Trophoblast cell (in vitro differentiated cells and primary cell): ENCODE measurements around the gene FGF1.

Experiments used
- DNase-seq, 2 donors: peaks; one replicate each; pipeline ENCODE4 v3.0.0-alpha.2; 2016
- H2AFZ ChIP-seq: 2 replicates; pipeline ENCODE4 v1.6.1; 2013; ENCODE audit warnings: low read length, moderate library complexity, mild to moderate bottlenecking; ENCODE audit not compliant: insufficient read depth, poor library complexity
- H2AK5ac ChIP-seq: 2 replicates; pipeline ENCODE4 v1.6.1; 2013; ENCODE audit warnings: mild to moderate bottlenecking, low read length
- H2BK120ac ChIP-seq: 2 replicates; pipeline ENCODE4 v1.6.1; 2013; ENCODE audit warnings: low read length, mild to moderate bottlenecking, moderate library complexity; ENCODE audit not compliant: insufficient read depth, poor library complexity
- H2BK12ac ChIP-seq: 2 replicates; pipeline ENCODE4 v1.6.1; 2013; ENCODE audit warnings: mild to moderate bottlenecking, low read length, moderate library complexity
- H2BK5ac ChIP-seq: 2 replicates; pipeline ENCODE4 v1.6.1; 2013; ENCODE audit warnings: low read length, low read depth, moderate library complexity, mild to moderate bottlenecking; ENCODE audit not compliant: poor library complexity
- H3K14ac ChIP-seq: 2 replicates; pipeline ENCODE4 v1.6.1; 2013; ENCODE audit warnings: mild to moderate bottlenecking, low read length
- H3K18ac ChIP-seq: 2 replicates; pipeline ENCODE4 v1.6.1; 2013; ENCODE audit warnings: mild to moderate bottlenecking, low read length
- H3K23ac ChIP-seq: 2 replicates; pipeline ENCODE4 v1.6.1; 2013; ENCODE audit warnings: low read length
- H3K27ac ChIP-seq: 2 replicates; pipeline ENCODE4 v1.5.1; 2013; ENCODE audit warnings: low read depth, mild to moderate bottlenecking, inconsistent platforms, low read length, moderate library complexity
- H3K27me3 ChIP-seq: 2 replicates; pipeline ENCODE4 v1.6.1; 2013; ENCODE audit warnings: inconsistent platforms, mild to moderate bottlenecking, low read length, moderate library complexity; ENCODE audit not compliant: insufficient read depth
- H3K36me3 ChIP-seq, 2 experiments: 1 replicate in 1 of 2; 2 replicates in 1 of 2; pipeline ENCODE4 v1.6.1; 2013; ENCODE audit warnings: low read length in 2 of 2, mild to moderate bottlenecking in 2 of 2, moderate library complexity in 1 of 2; ENCODE audit not compliant: insufficient read depth in 2 of 2, control insufficient read depth in 1 of 2
- H3K4ac ChIP-seq: 2 replicates; pipeline ENCODE4 v1.6.1; 2013; ENCODE audit warnings: low read depth, mild to moderate bottlenecking, low read length, moderate library complexity
- H3K4me1 ChIP-seq, 2 experiments: 1 replicate in 1 of 2; 2 replicates in 1 of 2; pipeline ENCODE4 v1.6.1; 2013; ENCODE audit warnings: low read length in 2 of 2, mild to moderate bottlenecking in 2 of 2, moderate library complexity in 1 of 2; ENCODE audit not compliant: insufficient read depth in 2 of 2, control insufficient read depth in 1 of 2
- H3K4me2 ChIP-seq: 2 replicates; pipeline ENCODE4 v1.6.1; 2013; ENCODE audit warnings: inconsistent platforms, mild to moderate bottlenecking, low read length, moderate library complexity
- H3K4me3 ChIP-seq: 2 replicates; pipeline ENCODE4 v1.5.1; 2013; ENCODE audit warnings: mild to moderate bottlenecking, low read depth, low read length, inconsistent platforms
- H3K79me1 ChIP-seq: one replicate; pipeline ENCODE4 v1.6.1; 2013; ENCODE audit warnings: low read length
- H3K79me2 ChIP-seq: 2 replicates; pipeline ENCODE4 v1.6.1; 2013; ENCODE audit warnings: low read length, mild to moderate bottlenecking; ENCODE audit not compliant: control insufficient read depth, insufficient read depth, poor library complexity
- H3K9ac ChIP-seq: 2 replicates; pipeline ENCODE4 v1.6.1; 2013; ENCODE audit warnings: mild to moderate bottlenecking, low read length
- H3K9me3 ChIP-seq: 2 replicates; pipeline ENCODE4 v1.6.1; 2013; ENCODE audit warnings: low read depth, mild to moderate bottlenecking, control low read depth, inconsistent platforms, low read length; ENCODE audit not compliant: insufficient read depth
- H4K12ac ChIP-seq: 2 replicates; pipeline ENCODE4 v1.6.1; 2013; ENCODE audit warnings: low read depth, mild to moderate bottlenecking, low read length, moderate library complexity
- H4K8ac ChIP-seq: 2 replicates; pipeline ENCODE4 v1.6.1; 2013; ENCODE audit warnings: low read depth, mild to moderate bottlenecking, low read length, moderate library complexity
- H4K91ac ChIP-seq: one replicate; pipeline ENCODE4 v1.6.1; 2013; ENCODE audit warnings: low read depth, mild to moderate bottlenecking, low read length, moderate library complexity
- WGBS: extraction: QIAGEN DNeasy Blood & Tissue Kit; methylation state at CpG from one replicate; pipeline ENCODE4 v1.1.7; 2013; ENCODE audit warnings: missing lambda C conversion rate; ENCODE audit not compliant: insufficient read length, insufficient coverage; ENCODE audit errors: extremely low coverage; 5-methylcytosine and 5-hydroxymethylcytosine counted together

The FGF1 gene

DNA sequence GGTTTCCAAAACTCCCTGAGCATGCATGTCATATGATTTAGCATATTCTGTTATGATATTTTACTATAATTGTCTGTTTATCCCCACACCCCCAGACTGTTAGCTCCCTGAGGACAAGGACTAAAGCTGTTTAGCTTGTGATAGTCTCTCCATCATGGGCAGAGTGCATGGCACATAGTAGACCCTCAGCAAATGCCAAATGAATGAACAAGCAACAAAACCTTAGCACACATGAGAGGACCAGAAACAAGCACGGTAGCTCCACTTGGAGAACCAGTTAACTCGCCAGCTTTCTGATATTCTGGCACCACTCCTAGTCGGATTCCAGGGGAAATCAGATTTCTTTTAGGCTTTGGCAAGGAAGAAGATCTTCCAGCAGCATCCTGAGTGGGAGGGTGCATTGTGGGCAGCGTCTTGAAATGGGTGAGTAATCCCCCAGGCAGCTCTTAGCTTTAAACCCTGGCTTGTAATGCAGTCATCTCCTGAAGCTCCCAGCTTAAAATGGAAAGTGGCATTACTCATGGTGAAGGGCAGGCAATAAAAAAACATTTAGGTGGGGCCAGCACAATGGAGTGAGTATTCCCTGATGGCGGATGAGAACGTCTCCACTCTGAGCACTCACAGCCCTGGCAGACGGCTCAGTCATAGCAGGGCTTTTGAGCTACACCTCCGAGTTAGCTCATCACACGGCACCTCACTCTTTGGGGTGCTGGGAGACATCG, 41.1 kb downstream of the FGF1 start:
- no peak overlapping the region for H3K18ac ChIP-seq
- no CpG with 5 or more reads among the region's 10 CpGs for WGBS

DNA sequence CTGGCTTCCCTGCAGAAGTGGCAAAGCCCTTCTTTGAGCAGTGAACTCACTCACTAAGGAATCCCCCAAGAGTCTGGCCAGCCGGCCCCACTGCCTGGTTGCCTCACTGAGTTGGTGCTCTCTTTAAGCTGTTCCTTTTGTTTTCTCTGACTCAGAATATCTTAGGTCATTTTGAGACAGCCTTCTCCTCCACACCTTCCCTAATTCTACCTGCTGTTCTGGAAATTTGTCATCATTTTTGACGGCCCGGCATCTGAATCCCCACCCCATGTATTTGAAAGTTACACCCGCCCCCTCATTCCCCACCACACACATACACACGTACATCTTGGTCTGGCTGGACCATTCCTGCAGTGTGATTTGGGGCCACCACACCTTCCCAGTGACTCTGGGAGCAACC, 41.8 kb downstream of the FGF1 start:
- H3K27ac ChIP-seq: no peak overlapping the region
- H3K79me2 ChIP-seq: no peaks in the 10 kb centered on the region
- H2AK5ac ChIP-seq: peak overlapping the region; percentile 75
- peaks cover 8 to 9% of the 10 kb centered on the region in 2 experiments for H3K4me1 ChIP-seq
- no peak overlapping the region for H4K8ac ChIP-seq
- H3K27me3 ChIP-seq: no peaks in the 10 kb centered on the region
- H3K36me3 ChIP-seq: no peaks in the 10 kb centered on the region
- H3K14ac ChIP-seq: no peak overlapping the region
- WGBS: no CpG with 5 or more reads among the region's 5 CpGs
- no peaks in the 10 kb centered on the region for H3K79me1 ChIP-seq
- H2BK5ac ChIP-seq: no peak overlapping the region
- no peak overlapping the region for H2BK120ac ChIP-seq
- no peak overlapping the region for H3K23ac ChIP-seq
- no peak overlapping the region for H3K9ac ChIP-seq
- no peak overlapping the region for H4K91ac ChIP-seq
- no peak overlapping the region for H3K4me3 ChIP-seq
- peak overlapping the region; percentile 18 for H2AFZ ChIP-seq
- no peak overlapping the region for H3K4me2 ChIP-seq
- no peak overlapping the region for H3K4ac ChIP-seq
- no peak overlapping the region for H4K12ac ChIP-seq
- no peak overlapping the region for H2BK12ac ChIP-seq
- H3K18ac ChIP-seq: no peak overlapping the region
- DNase-seq: no peak
- no peaks in the 10 kb centered on the region for H3K9me3 ChIP-seq

More for the DNA sequence above, 41.1 kb downstream of the FGF1 start:
- Histone ChIP-seq H3K27ac (peak overlapping the region; percentile 23), H3K4me3 (no peak overlapping the region), H2BK5ac (no peak overlapping the region), H3K79me2 (no peaks in the 10 kb centered on the region), H4K8ac (no peak overlapping the region), H3K36me3 (no peaks in the 10 kb centered on the region), H3K23ac (no peak overlapping the region), H3K9me3 (no peaks in the 10 kb centered on the region), H3K14ac (no peak overlapping the region), H2AK5ac (no peak overlapping the region), H3K4me1 (peaks cover 8 to 9% of the 10 kb centered on the region in 2 experiments), H3K79me1 (no peaks in the 10 kb centered on the region), H2BK120ac (no peak overlapping the region), H4K91ac (no peak overlapping the region), H3K27me3 (no peaks in the 10 kb centered on the region), H3K4ac (no peak overlapping the region), H3K9ac (no peak overlapping the region), H2BK12ac (peak overlapping the region; percentile 43), H3K4me2 (no peak overlapping the region), H2AFZ (no peak overlapping the region), H4K12ac (no peak overlapping the region)
- peak in 1 of 2 donors; percentile 37 for DNase-seq

DNA sequence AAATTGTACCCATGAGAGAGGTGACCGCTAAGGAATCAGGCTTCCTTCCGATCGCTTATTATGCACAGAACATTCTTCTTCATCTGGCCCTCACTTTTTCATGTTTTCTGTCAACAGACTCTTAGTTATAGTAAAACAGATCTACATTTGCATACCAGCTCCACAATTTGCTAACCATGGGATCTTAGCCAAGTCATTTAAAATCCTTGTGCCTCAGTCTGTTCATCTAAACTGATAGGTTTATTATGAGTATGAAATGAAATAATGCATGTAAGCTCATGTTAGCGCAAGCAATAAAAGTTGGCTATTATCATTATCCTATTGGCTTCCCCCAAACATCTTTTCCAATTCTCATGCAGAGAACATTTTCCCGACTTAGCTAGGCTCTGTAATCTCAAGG, 42.3 kb downstream of the FGF1 start:
- H3K14ac ChIP-seq: no peak overlapping the region
- H3K79me2 ChIP-seq: no peaks in the 10 kb centered on the region
- no CpG with 5 or more reads among the region's 5 CpGs for WGBS

DNA sequence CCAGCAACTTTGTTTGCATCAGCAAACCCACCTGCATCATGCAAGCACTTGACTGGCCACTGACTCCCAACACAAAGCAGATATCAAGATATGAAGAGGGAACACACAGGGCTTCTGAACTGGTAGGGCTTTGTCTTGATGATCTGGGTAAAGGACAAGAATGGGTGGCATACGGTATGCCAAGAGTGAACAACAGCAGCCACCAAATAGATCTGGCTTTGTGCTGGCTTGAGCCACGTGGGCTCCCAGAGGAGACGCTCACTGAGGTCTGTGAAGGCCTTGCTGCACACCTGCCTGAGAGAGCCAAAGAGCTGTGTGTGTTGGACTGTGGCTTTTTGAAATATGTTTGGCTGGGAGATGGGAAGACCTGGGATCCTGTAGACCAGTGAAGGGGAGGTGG, 43.5 kb downstream of the FGF1 start:
- Histone ChIP-seq H3K79me2 (no peaks in the 10 kb centered on the region), H3K23ac (no peak overlapping the region), H2BK5ac (no peak overlapping the region), H3K14ac (no peak overlapping the region), H2BK120ac (no peak overlapping the region), H3K27ac (no peak overlapping the region), H4K12ac (no peak overlapping the region), H3K4me2 (no peak overlapping the region), H3K27me3 (no peaks in the 10 kb centered on the region), H2AK5ac (no peak overlapping the region), H3K9me3 (no peaks in the 10 kb centered on the region), H2BK12ac (no peak overlapping the region), H3K36me3 (no peaks in the 10 kb centered on the region), H3K4me1 (peaks cover 11 to 16% of the 10 kb centered on the region in 2 experiments), H3K79me1 (no peaks in the 10 kb centered on the region), H3K4me3 (no peak overlapping the region), H2AFZ (no peak overlapping the region), H4K91ac (no peak overlapping the region), H3K18ac (no peak overlapping the region), H3K4ac (no peak overlapping the region), H4K8ac (no peak overlapping the region), H3K9ac (no peak overlapping the region)
- no peak for DNase-seq
- WGBS: no CpG with 5 or more reads among the region's 3 CpGs

More for the DNA sequence above, 42.3 kb downstream of the FGF1 start:
- H3K23ac ChIP-seq: no peak overlapping the region
- H4K8ac ChIP-seq: no peak overlapping the region
- no peaks in the 10 kb centered on the region for H3K36me3 ChIP-seq
- no peak overlapping the region for H2AFZ ChIP-seq
- H3K18ac ChIP-seq: no peak overlapping the region
- no peak overlapping the region for H2BK12ac ChIP-seq
- no peak overlapping the region for H3K4ac ChIP-seq
- H2BK120ac ChIP-seq: no peak overlapping the region
- no peaks in the 10 kb centered on the region for H3K9me3 ChIP-seq
- H2AK5ac ChIP-seq: no peak overlapping the region
- H3K4me2 ChIP-seq: no peak overlapping the region
- no peak overlapping the region for H4K12ac ChIP-seq
- no peak overlapping the region for H3K27ac ChIP-seq
- no peaks in the 10 kb centered on the region for H3K79me1 ChIP-seq
- H4K91ac ChIP-seq: no peak overlapping the region
- H3K4me1 ChIP-seq: peaks cover 8 to 9% of the 10 kb centered on the region in 2 experiments
- no peak for DNase-seq
- H3K4me3 ChIP-seq: no peak overlapping the region
- H3K27me3 ChIP-seq: no peaks in the 10 kb centered on the region
- H3K9ac ChIP-seq: no peak overlapping the region
- no peak overlapping the region for H2BK5ac ChIP-seq
